ENCODE results near the gene HS3ST6.
A peak's percentile ranks its signal among the peaks of the same experiment; 100 is the strongest.
"Not testable (repeated sequence)": the region's sequence is repeated elsewhere in the genome, so short reads cannot be mapped to it uniquely, and the experiment has no call there.

HS3ST6 gene

GRCh38 chr16:1877089-1877488 lies 41.1 kb downstream of the HS3ST6 start:
- DNase-seq (ENCODE audit: low spot score): no peak

- no peak for DNase-seq (ENCODE audit: low spot score)
These were observed 41.7 kb downstream of the HS3ST6 start for GRCh38 chr16:1876468-1876867.

GRCh38 chr16:1876066-1876465 lies 42.1 kb downstream of the HS3ST6 start:
- DNase-seq (ENCODE audit: low spot score): not testable (repeated sequence)

- no peak for DNase-seq (ENCODE audit: low spot score)
These were observed 43.4 kb downstream of the HS3ST6 start for GRCh38 chr16:1874854-1875253.

GRCh38 chr16:1871974-1872635 lies 46.1 kb downstream of the HS3ST6 start, which contains the start of gene MEIOB:
TSS of gene MEIOB (minus strand) at chr16:1872164. CDS start at chr16:1868175, 3,989 bp downstream.
- DNase-seq (ENCODE audit: low spot score): no peak

- peak; percentile 27 for DNase-seq (ENCODE audit: low spot score)
These were observed 47.7 kb downstream of the HS3ST6 start for GRCh38 chr16:1870365-1871082.

GRCh38 chr16:1865902-1866690 lies 52.1 kb downstream of the HS3ST6 start:
- DNase-seq (ENCODE audit: low spot score): no peak

- DNase-seq (ENCODE audit: low spot score): no peak
These were observed 54.3 kb downstream of the HS3ST6 start for GRCh38 chr16:1863681-1864460.

- no peak for DNase-seq (ENCODE audit: low spot score)
These were observed 55.8 kb downstream of the HS3ST6 start for GRCh38 chr16:1862394-1862793.

GRCh38 chr16:1861730-1862129 lies 56.5 kb downstream of the HS3ST6 start:
- DNase-seq (ENCODE audit: low spot score): no peak
